HG02973 (cell line): Measurements from ENCODE around the gene MPHOSPH9.
A peak's percentile ranks its signal among the peaks of the same experiment; 100 is the strongest.
"Not testable (repeated sequence)": the region's sequence is repeated elsewhere in the genome, so short reads cannot be mapped to it uniquely, and the experiment has no call there.

ENCODE experiments used
- ATAC-seq: cut with Tn5 transposase; IDR thresholded peaks from one replicate; pipeline ENCODE4 v1.9.1; 2021; ENCODE audit warnings: moderate library complexity; ENCODE audit not compliant: unreplicated experiment

The MPHOSPH9 gene

DNA sequence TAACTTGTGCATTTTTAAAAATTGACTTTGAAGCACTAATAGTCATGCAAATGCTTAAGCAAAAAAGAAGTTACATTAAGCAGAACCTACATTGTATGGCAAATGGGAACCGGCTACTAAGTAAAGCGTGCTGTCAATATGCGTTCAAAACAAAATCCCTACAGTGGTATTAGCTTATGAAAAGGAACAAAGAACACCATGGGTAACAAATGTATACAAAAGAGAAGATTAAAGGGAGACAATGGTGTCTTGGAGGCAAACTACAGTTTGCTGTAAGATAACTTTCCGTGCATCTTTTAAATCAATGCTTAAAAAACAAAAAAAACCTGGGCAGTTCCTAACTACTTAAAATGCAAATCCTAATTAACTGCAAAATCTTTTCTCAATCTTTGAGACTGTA is 28.3 kb upstream of the MPHOSPH9 start:
- ATAC-seq = no peak

DNA sequence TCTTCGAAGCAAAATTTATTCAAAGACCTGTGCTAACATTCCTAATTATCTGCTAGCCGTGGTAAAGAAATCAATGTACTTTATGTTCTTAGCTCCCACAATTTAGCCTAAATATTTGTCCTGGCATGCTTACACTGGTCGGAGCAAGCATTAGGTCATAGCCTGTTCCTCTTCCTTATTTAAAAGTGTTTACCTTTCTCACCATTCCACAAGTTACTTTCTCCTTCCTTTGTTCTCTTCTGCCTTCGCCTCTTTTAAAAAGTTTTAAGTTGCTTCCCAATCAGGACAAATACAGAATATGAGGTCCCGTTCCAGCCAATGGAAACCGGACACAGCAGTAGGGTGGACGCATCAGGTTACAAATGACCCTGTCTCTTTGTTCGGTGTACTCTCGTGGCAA is 27.1 kb upstream of the MPHOSPH9 start:
- ATAC-seq = no peak

DNA sequence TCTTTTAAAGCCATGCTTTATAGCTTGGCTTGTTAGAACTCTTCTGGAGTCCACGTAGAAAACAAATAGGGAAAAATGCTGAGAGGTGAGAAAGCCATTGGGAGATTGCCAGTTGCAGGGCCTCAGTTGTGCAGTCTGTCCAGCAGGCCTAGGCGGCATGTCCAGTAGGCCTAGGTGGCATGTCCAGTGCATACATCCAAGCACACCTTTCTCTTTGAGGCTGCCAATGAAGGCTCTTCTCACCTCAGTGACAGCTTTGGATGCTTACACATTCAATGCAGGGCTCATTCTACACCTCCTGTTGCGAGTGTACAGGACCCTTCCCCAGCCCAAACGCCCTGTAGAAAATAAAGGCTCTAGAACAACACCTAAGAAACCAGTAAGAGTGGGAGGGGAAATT is 25.7 kb upstream of the MPHOSPH9 start:
- no peak for ATAC-seq

DNA sequence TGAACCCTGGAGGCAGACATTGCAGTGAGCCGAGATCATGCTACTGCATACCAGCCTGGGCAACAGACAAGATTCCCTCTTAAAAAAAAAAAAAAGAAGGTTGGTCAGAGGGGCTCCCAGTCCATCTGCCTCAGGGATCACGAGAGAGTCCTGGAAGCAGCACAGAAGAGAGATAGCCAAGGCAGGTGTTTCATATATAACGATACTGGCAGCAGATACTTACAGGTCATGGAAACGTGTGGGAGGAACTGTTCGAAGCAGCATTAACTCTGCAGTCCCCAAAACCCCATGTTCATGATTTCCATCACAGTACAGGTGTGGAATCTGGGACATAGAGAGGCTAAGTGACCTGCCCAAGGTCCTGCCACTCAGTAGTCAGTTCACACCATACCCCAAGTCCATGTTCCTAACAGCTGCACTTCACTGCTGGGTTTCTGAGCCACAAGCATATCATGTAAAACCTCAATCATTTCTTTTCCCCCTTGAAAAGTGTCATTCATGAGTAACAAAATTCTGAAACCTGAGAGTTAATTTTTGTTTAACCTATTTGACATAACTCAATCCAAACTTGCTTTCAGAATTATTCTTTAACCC is 22.0 kb upstream of the MPHOSPH9 start:
- no peak for ATAC-seq

DNA sequence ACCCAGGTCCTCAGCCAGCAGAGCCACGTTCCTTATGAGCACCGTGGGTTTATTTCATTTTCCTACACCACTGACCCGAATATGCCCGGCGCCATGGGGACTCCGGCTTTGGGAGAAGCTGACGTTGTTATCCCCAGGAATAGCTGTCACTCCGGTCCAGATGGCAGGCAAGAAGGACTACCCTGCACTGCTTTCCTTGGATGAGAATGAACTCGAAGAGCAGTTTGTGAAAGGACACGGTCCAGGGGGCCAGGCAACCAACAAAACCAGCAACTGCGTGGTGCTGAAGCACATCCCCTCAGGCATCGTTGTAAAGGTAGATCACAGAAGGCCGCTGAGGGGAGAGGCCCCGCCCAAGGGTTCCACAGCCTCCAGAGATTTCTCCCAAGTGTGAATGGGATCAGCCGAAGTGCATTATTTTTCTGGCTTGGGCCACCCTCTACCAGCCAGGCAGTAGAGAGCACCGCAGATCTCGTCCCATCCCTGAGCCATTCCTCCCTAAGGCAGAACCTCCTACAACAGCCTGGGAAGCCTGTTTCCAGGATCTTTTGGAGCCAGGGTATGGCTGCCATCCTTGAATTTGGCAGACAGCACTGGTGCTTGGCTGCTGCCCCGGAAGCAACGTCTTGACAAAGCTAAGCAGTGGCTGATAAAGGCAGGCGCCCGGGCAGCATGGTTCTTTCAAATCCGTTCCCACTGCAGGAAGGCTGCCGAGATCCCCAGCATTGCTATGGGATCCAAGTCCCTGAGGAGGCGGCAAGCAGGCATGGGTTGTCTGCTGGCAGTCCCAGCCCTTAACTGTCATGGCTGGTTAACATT is 20.9 kb upstream of the MPHOSPH9 start:
- no peak for ATAC-seq

DNA sequence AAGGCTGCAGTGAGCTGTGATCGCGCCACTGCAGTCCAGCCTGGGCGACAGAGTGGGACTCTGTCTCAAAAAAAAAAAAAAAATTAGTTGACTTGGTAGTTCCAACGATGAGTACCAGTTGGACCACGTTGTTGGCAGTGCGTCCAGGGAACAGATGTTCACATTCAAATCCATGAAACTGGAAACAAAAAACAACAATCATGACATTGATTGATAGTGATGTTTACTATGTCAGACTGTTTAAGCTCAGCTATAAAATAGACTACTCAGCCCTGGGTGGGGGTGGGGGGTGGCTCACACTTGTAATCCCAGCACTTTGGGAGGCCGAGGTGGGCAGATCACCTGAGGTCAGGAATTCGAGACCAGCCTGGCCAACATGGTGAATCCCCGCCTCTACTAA is 19.4 kb upstream of the MPHOSPH9 start:
- not testable (repeated sequence) for ATAC-seq

DNA sequence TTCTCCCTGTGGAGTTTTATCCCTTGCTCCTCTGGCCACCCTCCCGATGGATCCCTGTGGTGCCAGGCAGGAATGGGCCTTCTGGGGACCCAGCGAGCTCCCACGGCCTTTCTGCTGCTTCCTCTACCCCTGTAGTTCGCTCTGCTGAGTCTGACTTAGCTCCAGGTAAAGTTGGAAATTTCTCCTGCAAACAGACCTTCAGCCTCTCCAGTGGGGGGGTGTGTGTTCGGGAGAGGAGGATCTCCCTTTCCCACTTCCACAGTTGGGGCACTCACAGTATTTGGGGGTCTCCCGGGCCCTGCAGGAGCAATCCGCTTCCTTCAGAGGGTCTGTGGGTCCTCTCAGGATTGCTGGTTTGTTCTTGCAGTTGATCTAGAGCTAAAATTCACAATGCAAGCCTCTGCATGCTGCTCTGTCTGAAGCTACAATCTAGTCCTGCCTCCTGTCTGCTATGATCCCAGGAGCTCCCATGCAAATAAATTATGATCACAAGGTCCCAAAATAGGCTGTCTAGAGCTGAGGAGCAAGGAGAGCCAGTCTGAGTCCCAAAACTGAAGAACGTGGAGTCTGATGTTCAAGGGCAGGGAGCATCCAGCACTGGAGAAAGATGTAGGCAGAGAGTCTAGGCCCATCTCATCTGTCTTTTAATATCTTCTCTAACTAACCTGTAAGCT is 18.6 kb upstream of the MPHOSPH9 start:
- no peak for ATAC-seq

DNA sequence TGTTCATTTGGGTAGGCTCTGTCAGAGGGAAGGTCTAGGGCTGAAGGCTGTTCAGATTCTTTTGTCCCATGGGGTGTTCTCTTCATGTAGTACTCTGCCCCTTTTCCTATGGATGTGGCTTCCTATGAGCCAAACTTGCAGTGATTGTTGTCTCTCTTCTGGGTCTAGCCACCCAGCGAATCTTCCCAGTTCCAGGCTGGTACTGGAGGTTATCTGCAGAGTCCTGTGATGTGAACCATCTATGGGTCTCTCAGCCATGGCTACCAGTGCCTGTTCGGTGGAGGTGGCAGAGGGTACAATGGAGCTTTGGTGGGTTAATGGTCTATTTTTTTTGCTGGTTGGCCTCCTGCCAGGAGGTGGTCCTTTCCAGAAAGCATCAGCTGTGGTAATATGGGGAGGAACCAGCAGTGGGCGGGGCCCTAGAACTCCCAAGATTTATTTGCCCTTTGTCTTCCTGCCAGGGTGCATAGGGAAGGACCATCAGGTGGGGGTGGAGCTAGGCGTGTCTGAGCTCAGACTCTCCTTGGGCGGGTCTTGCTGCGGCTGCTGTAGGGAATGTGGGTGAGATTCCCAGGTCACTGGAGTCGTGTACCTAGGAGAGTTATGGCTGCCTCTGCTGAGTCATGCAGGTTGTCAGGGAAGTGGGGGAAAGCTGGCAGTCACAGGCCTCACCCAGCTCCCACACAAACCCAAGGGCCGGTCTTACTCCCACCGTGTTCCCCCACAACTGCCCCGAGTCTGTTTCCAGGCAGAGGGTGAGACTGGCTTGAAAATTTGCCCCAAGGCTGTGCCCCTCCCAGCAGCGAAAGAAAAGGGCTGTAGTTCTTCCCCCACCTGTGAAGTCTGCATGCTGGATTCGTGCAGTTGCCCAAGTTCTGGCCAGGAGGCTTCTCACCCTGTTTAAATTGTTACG is 17.8 kb upstream of the MPHOSPH9 start:
- ATAC-seq = no peak

DNA sequence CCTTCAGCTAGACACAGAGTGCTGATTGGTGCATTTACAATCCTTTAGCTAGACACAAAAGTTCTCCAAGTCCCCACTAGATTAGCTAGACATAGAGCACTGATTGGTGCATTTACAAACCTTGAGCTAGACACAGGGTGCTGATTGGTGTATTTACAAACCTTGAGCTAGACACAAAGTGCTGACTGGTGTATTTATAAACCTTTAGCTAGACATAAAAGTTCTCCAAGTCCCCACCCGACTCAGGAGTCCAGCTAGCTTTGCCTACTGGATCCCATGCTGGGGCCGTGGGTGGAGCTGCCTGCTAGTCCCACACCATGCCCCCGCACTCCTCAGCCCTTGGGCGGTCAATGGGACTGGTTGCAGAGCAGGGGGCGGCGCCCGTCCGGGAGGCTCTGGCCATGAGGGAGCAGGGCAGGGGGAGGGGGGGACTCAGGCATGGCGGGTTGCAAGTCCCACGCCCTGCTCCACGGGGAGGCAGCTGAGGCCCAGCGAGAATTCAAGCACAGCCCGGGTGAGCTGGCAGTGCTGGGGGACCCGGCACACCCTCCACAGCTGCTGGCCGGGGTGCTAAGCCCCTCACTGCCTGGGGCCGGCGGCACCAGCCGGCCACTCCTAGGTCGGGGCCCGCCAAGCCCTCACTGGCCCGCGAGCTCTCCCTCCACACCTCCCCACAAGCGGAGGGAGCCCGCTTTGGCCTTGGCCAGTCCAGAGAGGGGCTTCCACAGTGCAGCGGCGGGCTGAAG is 16.2 kb upstream of the MPHOSPH9 start:
- not testable (repeated sequence) for ATAC-seq

DNA sequence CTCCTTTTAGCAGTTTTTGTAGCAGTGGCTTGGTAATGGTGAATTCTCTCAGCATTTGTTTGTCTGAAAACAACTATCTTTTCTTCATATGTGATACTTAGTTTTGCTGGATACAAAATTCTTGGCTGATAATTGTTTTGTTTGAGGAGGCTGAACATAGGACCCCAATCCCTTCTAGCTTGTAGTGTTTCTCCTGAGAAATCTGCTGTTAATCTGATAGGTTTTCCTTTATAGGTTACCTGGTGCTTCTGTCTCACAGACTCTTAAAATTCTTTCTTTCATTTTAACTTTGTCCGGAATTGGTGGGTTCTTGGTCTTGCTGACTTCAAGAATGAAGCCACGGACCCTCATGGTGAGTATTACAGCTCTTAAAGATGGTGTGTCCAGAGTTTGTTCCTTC is 15.2 kb upstream of the MPHOSPH9 start:
- not testable (repeated sequence) for ATAC-seq

DNA sequence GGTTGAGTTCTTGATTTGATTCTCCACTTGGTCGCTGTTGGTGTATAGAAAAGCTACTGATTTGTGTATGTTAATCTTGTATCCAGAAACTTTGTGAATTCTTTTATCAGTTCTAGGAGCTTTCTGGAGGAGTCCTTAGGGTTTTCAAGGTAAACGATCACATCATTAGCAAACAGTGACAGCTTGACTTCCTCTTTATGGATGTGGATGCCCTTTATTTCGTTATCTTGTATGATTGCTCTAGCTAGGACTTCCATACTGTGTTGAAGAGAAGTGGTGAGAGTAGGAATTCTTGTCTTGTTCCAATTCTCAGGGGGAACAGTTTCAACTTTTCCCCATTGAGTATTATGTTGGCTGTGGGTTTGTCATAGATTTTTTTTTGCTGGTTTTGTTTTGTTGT is 12.7 kb upstream of the MPHOSPH9 start:
- ATAC-seq = no peak

DNA sequence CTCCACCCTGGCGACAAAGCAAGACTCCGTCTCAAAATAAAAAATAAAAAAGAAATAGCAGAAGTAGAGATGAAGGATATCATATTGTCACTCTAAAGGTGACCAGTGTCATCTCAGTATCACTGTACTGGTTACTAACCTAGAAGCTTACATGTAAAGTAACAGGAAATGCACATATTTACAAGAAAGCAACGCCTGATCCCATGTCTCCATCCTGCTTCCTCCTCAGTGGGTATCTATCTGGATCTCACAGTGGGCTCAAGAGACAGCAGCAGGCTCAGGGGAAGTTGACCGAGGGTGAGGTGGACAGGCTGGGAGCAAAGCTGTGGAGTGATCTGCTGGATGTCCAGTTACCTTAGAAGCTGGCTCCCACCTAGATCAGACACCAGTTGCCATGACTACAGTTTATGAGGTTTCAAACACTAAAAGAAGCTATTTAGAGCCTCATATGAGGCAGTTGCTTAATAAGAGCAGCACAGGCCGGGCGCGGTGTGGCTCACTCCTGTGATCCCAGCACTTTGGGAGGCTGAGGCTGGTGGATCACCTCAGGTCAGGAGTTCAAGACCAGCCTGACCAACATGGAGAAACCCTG is 10.8 kb upstream of the MPHOSPH9 start:
- ATAC-seq = no peak

DNA sequence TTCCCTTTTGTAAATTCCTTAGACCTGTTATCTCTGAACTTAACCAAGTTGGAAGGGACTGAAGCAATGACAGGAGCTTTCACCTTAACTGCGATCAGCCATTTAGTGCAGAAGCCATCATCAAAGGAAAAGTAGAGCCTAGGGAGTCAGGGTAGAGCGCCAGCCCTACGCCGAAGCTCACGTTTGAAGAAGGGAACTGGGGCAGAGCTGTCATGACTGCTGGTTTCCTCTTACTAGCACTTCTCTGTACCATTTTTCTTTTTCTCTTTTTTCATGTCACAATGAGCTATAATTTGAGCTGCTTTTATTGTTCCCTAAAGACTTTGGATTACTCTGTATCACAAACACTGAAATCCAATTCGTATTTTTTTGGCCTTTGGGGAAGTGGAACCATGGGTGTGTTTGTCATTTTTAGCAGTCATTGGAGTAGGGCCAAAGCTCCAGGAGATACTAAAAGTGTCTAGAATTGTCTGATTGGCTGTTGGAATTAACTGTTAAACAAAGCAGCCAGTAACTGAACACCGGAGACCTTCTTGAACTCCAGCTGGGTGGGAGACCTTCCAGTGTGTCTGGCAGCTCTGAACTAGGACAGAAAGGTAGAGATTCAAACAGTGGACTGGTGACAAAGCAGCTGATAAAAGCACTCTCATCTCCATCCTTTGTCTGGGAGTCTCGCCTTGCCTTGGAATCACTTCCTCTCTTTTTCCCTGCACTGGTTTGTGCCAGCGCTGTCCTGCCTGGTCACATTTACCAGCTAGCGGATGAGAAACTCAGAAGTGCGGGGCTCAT is 9.4 kb upstream of the MPHOSPH9 start:
- no peak for ATAC-seq

DNA sequence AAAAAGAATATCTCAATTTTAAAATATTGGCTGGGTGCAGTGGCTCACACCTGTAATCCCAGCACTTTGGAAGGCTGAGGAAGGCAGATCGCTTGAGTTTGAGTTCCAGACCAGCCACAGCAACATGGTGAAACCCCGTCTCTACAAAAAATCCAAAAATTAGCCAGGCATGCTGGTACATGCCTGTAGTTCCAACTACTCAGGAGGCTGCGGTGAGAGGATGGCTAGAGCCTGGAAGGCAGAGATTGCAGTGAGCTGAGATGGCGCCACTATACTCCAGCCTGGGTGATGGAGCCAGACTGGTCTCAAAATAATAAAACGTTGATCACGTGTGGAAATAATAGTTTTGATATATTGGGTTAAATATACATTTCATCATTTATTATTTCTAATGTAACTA is 6.0 kb upstream of the MPHOSPH9 start:
- ATAC-seq = no peak

DNA sequence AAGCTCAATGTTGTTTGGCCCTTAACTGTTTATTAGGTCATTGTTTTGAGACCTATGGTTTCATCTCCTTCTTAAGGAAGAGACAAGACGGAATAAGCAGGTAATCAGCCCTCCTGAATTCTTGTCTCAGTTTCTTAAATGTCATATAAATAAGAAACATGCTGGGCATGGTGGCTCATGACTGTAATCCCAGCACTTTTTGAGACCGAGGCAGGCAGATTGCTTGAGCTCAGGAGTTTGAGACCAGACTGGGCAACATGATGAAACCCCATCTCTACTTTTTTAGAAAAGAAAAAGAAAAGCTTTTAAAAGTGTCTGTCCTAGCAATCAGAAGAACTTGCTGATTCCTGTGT is 5.4 kb upstream of the MPHOSPH9 start:
- ATAC-seq = no peak

DNA sequence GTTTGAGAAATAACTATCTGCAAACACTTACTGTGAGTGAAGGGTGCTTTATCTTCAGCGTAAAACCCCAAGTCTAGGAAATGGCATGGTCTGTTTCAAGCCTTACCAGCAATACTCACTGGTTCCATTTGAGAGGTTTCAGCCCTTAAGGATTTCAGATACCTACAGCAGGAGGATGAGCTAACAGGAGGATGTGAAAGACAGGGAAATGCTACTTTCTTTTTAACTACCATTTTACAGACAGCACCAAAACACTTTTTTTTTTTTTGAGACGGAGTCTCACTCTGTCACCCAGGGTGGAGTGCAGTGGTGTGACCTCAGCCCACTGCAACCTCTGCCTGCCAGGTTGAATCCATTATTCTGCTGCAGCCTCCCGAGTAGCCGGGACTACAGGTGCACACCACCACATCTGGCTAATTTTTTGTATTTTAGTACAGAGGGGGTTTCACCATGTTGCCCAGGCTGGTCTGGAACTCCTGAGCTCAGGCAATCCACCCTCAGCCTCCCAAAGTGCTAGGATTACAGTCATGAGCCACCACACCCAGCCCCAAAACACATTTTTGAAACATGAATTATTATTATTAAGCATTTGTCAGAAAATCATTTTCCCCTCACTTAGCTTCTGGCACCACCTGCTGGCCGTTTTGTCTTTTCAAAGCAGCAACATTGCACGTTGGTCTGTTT is 4.8 kb upstream of the MPHOSPH9 start:
- no peak for ATAC-seq

DNA sequence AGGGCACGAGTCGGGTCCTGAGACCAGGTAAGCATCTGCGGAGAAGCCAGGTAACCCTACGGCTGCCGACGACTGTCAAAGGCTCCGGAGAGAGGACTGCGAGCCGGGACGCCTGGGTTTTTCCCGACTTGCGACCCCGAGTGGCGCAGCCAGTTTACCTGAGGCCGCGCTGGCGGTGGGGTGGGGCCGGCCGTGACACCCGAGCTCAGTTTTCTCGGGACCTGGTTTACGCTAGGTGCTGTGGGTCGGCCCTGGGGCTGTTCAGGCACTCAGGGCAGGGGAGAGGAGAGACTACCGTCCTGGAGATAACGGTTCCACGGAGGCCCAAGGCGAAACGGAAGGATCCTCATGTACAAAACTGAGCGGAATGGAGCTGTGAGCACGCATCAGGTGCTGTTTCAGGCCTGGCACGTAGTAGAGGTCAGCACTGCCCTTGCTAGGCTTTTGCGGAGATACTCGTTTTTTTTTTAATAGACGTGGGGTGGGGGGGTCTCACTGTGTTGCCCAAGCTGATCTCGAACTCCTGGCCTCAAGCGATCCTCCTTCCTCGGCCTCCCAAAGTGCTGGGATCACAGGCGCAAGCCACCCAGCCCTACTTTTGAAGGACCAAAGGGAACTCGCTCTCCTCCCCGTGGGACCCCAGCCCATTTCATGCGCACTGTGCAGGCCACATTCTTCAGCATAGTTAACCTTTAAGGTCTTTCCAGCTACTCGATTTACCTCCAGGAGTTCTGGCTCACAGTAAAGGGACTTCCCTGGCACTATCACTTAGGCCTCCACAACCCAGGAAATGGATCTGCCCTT is 766 bp upstream of the MPHOSPH9 start:
- ATAC-seq = peak; percentile 4

DNA sequence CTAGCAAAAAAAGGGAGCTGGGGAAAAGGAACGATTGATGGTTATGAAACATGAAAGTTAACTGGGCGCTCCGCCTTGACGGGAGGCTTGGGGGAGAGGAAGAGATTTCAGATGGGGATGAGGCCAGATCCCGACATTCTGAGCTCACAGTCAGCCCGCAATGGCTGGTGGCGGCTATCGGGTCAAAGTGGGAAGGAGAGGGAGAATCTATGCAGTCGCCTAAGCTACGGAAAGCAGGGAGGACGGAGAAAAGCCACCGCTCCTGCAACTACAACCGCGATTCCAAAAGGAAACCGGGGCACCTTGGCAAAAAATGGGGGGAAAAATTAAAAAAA is 502 bp downstream of the MPHOSPH9 start:
- no peak for ATAC-seq
